NCI-H82 treated with DMSO at 0.1 percent for 48 hours (cell line): Measurements from ENCODE around the gene FMNL2.
"Not testable (repeated sequence)": the region's sequence is repeated elsewhere in the genome, so short reads cannot be mapped to it uniquely, and the experiment has no call there.

Experiments
- DNase-seq: peaks from one replicate; lab custom pipeline; 2025; ENCODE audit not compliant: unreplicated experiment; lab: John Stamatoyannopoulos, UW

Gene FMNL2

DNA sequence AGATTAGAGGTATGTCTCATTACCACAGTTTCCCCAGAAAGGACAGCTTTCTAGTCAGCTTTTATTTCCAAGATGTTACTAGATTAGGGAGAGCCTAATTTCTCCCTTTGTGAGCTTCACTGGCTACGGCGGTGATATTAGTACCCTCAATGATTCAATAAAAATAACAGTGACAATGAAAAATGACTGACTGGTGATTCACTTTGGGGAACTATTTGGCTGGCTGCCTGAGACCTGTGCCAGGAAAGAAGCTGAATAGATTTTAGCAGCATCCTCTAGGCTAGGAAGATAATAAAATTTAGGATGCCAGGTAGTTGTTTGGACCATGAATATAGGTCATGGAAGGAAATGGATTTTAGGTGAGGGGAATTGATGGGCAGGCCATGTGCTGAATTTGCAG lies 178.7 kb downstream of the FMNL2 start:
- DNase-seq: no peak

DNA sequence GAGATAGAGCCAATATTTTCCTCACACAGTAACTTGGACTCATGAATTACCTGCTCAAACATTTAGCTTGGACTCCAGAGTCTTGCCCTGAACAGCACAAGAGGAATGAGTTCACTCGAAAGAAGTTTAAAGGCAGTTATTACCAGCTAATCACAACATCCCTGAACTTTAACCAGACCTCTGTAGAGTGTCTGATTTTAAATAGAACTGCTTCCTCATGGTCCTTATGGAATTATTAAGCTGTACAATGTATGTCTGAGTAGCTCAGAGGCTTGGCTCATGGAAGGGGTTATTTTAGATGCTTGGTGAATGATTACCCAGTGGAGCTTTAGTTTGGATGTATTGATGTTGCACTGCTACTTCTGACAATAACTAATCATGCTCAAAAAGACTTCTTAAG lies 183.1 kb downstream of the FMNL2 start:
- DNase-seq: no peak

DNA sequence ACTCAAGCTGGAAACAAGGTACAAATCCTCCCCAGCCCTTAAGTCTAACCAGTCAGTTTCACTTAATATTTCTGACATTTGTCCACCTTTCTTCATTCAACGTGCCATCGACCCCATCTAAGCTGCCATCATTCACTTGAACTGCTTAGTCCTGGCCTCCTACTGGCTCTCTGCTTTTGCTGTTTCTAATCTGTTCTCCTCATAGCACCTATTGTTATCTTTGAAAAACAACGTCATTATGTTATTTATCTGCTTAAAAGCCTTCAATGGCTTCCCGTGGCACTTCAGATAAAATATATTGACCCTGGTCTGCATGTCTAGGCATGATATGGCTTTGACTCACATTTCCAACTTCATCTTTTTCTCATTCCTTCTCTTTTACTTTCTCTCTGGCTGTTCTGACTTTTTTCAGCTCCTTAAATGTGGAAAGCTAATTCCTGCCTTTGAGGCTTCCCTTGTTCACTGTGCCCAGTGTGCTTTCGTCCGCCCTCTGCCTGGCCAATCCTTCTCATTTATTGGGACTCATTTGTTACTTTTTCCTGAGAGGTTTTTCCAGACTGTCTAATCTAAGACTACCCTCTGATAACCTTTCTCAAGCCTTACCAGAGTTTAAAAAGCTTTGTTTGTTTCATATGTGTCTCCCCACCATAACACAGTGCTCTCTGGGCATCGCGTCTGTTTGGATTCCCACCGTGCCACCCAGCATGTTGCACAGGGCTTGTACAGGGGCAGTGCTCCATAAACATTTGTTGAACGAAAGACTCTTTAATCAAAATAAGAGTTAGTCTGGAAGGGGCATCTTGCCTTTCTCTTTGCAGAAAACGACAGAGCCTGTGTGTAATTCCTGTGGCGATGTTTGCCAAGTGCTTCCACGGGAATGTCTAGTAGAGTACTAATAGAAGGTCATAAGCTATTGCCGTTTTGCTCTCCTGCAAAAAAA lies 183.9 kb downstream of the FMNL2 start:
- no peak for DNase-seq

DNA sequence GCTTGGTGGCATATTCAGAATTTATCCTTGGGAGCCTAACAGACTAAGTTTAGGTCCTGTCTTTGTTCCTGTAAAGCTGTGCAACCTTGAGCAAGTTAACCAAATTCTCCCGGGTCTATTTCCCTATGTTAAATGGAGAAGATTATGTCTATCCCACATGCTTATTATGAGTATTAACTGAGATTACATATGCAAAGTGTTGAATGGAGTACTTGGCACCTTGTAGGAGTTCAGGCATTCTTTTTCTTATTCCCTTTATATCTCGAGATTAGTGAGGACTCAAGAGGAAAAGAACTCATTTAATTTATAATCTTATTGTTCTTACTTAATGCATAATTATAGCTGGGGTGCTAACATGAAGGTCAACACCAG lies 184.6 kb downstream of the FMNL2 start:
- no peak for DNase-seq

DNA sequence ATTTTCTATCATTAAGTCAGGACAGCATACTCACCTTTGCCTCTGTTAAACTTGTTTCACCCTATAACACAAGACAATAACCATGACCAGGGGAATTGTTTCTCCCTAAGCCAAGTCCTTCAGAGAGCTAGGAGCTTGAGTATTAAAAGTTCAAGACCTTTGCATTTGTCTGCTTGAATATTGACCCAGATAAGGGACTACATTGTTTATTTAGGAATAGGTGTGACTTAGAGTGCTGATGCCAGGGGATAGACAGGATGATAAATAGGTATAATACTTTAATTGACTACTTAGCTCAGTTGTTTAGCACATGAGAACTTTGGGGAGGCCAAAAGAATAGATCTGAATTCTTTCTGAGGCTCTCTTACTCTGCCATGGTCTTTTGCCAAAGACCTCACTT lies 185.8 kb downstream of the FMNL2 start:
- DNase-seq: peak; percentile 30

DNA sequence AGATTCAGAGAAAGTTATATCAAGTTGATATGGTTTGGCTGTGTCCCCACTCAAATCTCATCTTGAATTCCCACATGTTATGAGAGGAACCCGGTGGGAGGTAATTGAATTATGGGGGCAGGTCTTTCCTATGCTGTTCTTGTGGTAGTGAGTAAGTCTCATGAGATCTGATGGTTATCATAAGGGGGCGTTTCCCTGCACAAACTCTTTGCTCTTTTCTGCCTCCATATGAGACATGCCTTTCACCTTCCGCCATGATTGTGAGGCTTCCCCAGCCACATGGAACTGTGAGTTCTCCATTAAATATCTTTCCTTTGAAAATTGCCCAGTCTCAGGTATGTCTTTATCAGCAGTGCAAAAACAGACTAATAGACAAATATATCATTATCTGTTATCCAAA lies 187.5 kb downstream of the FMNL2 start:
- not testable (repeated sequence) for DNase-seq

DNA sequence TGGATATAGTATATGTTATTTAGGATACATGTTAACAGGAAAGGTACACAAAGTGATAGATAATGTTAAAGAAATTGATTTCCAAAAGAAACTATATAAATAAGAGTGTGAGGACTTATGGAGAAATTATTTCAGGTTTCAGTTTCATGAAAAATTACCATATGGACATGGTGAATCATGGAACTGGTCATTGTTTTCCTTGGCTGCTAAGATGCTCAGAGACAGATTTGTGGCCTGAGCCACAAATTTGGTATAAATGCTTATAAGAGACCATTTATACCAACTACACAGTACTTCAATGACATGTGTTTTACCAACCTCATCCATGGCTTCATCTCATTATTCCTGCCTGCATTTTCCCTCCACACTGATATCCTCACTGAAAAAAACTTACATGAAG lies 188.1 kb downstream of the FMNL2 start:
- DNase-seq: no peak

DNA sequence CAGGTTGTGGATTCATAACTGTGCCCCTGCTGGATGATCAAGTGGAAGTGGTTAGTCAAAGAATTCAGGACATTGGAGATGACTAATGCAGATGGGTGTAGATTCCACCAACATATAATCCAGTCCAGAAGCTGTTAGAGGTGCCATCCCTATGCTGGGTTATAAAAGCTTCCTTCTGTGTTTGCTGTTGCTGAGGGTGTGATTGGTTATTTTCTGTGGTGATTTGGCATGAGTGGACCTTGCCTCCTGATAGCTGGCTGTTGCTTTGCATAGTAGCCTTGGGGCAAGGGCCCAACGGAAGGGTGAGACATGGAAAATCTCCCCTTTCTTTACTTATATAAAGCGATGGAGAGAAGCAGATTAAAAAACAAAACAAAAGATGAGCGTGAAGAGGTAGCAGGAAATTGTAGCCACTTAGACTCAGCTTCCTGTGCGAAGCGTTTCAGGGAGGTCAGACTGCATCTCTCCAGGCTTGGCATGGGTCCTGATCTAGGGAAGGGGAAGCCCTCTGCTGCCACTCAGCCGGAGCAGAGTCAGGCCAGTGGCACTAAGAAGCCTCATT lies 190.4 kb downstream of the FMNL2 start:
- DNase-seq: no peak

DNA sequence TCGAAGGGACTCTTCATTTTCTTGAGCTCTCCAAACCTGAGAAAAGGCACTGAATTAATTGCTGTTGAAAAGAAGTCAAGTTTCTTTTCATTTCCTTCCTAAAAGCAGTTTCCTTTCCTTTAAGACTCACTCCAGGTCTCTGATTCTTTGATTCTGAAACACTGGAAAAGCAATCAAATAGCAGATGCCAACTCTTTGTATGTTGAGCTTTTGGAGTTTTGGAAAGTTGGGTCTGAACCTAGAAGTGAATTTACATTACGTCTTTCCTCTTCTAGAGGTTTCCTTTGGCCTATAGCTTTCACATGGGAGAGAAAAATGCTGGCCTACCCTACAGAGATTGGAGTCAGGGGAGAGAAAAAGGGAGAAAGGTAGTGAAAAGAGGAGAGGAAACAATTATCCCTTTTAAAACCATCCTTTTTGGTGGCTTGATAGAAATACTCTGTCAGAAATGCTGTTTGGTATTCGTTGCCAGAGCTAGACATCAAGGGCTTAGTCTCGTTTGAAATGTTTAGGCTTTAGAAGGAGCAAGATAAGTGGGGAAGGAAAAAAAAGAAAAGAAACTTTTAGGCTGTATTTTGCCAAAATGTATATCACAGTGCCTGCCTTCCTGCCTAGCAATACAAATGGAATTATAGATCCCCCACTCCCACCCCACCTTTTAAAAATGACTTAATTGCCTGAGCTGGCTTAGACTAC lies 194.6 kb downstream of the FMNL2 start:
- DNase-seq: no peak

DNA sequence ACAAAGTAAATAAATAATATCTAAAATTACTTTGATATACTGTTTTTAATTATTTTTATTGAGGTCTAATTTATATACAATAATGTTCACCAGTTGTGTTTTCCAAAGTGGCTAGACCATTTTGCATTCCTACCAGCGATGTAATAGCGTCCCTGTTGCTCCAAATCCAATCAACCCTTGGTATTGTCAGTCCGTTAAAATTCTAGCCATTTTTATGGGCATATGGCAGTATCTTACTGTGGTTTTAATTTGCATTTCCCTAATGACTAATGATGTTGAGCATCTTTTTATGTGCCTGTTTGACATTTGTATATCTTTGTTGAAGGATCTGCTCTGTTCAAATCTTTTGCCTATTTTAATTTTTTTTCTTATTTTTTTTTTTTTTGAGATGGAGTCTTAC lies 197.3 kb downstream of the FMNL2 start:
- no peak for DNase-seq

DNA sequence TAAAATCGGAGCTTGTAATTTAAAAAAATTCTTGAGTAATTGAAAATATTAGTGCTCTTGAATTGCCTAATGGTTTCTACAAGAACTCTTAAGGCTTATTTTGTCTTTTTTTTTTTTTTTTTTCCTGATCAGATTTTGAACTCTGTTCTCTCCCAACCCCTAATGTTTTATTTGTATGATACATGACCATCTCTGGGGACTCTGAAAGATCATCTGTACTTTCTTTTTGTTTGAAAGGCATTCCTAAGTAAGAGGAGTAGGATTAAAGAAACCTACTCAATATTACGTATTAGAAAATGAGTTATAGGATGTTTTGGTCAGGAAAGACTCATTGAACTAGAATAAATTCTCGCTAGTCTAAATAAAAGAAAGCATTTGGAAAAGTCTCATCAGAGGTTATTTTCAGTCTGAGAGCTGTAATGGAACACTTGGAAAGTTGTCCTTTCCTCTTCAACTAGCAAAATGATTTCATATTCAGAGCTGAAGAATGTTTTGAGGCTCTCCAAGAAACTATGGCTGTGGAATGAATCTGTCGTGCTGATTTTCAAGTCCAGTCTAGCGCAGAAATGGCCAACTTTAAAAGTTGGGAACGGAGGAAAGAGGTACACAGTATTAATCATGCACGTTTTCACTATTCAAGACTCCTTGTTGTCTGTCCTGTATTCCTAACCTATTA lies 199.6 kb downstream of the FMNL2 start:
- no peak for DNase-seq

DNA sequence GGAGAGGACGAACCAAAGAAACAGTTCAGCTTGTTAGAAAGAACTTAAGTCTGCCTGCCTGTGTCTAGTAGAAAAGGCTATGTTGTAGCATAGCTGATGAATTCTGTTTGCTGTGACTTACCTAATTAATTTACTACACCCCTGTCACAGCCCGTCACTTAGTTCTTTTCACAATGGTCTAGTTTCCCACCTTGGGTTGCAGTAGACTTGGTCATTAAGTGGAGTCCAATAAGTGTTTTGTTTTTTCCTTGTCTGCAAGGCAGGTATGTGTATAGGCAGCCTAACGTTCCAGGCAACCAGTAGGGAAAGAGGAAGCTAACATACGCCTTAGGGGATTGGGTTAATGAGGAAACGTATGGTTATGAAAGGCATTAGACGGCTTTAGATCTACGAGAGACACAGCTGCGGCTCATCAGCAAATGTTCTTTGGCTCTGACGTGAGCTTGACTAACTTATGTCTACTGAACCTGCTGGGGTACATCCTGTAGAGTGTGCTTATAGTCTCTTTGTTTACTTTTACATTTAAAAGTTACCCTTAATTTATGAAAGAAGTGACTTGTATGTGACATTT lies 202.2 kb downstream of the FMNL2 start:
- peak; percentile 93 for DNase-seq

DNA sequence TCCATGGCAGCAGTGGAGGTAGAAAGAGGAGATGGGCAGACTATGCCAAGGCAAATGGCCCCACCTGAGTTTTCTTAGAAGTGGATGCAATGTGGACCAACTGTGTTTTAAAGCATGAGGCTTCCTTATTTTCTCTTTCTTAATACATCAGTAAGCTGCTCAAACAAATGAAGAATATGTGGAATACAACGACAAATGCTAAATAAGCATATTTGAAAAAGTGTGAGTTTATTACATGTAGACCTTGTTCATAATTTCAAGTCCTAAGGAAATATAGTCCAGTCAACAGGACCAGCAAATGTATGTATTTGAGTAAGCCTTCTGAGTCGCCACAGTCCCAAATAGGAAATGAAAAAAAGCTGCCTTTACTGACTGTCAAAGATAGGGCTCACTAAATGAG lies 204.4 kb downstream of the FMNL2 start:
- DNase-seq: no peak

DNA sequence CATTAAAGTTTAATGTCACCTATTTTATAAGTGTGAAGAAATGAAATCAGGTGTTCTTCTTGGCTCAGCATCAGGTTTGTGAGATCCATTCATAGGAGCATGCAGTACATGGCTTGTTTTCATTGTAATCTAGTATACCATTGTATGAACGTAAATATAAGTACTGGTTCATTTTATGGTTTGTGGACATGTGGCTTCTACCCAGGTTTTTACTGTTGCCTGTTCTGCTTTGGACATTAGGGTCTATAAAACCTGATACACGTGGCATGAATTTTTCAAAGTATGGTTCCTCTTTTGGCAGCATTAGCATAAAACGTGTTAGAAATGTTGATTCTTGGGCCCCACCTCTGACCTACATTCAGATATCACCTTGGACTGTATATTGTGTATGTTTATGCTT lies 206.7 kb downstream of the FMNL2 start:
- no peak for DNase-seq

DNA sequence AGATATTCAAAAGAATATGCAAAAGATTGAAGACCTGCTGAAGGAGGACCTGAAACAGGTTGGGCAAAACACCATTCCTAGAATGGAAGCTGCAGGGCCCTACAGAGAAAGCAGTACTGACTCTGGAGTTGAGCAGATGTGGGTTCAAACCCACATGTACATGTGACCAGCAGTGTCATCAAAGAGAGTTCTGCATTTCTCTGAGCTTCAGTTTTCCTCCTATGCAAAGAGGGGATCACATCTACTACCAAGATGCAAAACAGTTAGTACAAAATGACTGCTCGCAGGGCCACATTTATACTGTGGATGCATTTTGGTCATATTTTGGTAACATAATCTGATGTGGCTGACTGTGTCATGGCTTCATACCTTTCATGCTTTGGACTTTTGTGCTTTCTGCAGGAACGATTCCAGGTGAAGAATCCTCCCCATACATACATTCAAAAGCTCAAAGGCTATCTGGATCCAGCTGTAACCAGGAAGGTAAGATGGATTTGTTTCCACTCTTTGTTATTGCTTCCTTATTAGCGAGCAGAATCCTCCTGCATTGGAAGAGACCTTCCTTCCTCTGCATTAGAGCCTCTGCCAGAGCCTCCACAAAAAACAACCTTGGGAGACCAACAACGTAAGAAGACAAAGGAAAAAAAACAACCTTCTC lies 207.5 kb downstream of the FMNL2 start:
- DNase-seq: no peak

DNA sequence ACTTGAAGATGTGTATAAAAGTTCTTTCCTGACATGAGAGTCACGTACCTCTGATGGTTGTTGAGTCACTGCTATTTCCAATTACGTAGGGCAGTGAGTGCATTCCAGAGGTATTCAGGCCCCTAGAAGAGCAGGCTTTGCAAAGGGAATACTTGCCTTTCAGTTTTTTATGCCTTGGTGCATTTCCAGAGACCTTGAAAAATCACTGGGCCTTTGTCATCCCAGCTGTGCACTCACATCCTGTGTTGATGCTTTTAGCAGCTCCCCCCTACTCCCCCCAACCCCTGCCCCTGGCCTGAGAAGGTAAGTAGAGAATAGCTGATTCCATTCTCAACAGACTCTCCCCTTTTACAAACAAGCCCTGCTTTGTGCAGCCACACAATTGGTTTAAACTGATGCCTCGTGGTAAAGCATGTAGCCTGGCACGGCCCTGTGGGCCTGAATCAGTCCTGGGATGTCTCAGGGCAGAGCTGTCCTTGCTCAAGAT lies 208.1 kb downstream of the FMNL2 start:
- DNase-seq: no peak

DNA sequence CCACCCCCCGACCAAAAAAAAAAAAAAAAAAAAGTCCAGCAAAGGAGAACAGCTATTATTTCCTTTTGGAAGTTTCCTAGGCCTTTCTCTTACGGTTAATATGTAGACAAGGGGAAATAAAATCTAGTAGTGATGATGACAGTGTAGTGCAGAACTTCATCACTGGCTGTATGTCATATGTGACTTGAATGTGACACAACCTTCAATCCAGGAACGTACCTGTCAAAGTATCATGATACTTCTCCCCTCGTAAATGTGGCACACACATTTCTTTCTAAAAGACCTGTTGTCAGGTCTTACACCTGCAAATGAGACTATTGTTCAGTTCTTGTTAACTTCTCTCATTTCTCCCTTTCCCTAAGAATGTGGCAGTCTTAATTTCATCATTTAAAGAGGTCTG lies 208.7 kb downstream of the FMNL2 start:
- DNase-seq: no peak

DNA sequence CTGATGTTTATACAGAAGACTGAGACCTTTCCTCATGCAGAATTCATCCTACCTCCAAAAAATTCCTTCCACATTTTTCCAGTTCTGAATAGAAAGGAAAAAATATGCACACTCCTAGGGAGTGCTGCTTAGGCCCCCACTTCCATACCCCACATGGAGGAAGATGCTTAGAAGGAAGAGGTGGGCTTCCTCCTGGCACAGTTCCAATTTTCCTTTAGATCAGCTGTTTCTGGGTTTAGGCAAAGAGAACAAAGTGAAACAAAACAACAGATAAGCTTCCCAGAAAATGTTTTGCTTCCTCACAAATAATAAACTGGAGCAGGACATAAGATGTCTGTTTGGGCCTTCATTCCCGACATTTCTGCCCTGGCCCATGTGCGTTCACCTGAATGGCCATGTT lies 209.7 kb downstream of the FMNL2 start:
- DNase-seq: no peak

DNA sequence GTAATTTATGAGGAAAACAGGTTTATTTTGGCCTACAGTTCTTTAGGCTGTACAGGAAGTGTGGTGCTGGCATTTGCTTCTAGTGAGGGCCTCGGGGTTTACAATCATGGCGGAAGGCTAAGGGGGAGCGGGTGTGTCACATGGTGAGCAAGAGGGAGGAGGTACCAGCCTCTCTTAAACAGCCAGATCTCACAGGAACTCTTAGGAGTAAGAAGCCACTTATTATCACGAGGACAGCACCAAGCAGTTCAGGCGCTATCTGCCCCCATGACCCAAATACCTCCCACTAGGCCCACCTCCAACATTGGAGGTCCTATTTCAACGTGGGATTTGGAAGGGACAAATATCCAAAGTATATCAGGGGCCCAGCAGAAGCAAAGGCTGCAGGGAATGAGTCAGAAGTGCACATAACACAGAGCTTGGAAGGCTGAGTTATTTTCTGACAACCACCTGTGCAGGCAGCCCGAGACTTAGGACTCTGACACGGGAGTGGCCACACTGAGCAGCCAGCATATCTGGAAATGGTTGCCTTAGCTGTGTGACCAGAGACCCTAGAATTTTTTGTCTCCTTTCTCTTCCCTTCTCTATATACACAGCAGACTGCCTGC lies 211.4 kb downstream of the FMNL2 start:
- no peak for DNase-seq
